ENCODE data around the gene CD200.
A peak's percentile ranks its signal among the peaks of the same experiment; 100 is the strongest.
"Not testable (repeated sequence)": the region's sequence is repeated elsewhere in the genome, so short reads cannot be mapped to it uniquely, and the experiment has no call there.

Gene CD200

GRCh38 chr3:112384769-112385168 lies 51.8 kb downstream of the CD200 start:
- H3K27ac Mint-ChIP-seq: no peak overlapping the region
- H3K4me1 Mint-ChIP-seq: peaks cover 11% of the 10 kb centered on the region
- H3K36me3 Mint-ChIP-seq: no peaks in the 10 kb centered on the region
- no peaks in the 10 kb centered on the region for H3K9me3 Mint-ChIP-seq
- H3K4me3 Mint-ChIP-seq: no peak overlapping the region
- H3K27me3 Mint-ChIP-seq: no peaks in the 10 kb centered on the region

- Mint-ChIP-seq H3K4me3 (no peak overlapping the region), H3K9me3 (no peaks in the 10 kb centered on the region), H3K27ac (no peak overlapping the region), H3K27me3 (no peaks in the 10 kb centered on the region), H3K4me1 (peaks cover 46% of the 10 kb centered on the region), H3K36me3 (peaks cover 2% of the 10 kb centered on the region)
Observed at GRCh38 chr3:112388972-112389371, 56.0 kb downstream of the CD200 start.

- Mint-ChIP-seq H3K27ac (no peak overlapping the region), H3K4me1 (peaks cover 50% of the 10 kb centered on the region), H3K9me3 (no peaks in the 10 kb centered on the region), H3K36me3 (peaks cover 2% of the 10 kb centered on the region), H3K27me3 (no peaks in the 10 kb centered on the region), H3K4me3 (no peak overlapping the region)
Observed at GRCh38 chr3:112389961-112390360, 57.0 kb downstream of the CD200 start.

- H3K27ac Mint-ChIP-seq: peak overlapping the region; percentile 42
- H3K9me3 Mint-ChIP-seq: no peaks in the 10 kb centered on the region
- peaks cover 2% of the 10 kb centered on the region for H3K36me3 Mint-ChIP-seq
- no peaks in the 10 kb centered on the region for H3K27me3 Mint-ChIP-seq
- H3K4me3 Mint-ChIP-seq: peak overlapping the region; percentile 4
- peaks cover 57% of the 10 kb centered on the region for H3K4me1 Mint-ChIP-seq
Observed at GRCh38 chr3:112390783-112391641, 58.1 kb downstream of the CD200 start.

GRCh38 chr3:112391648-112392047 lies 58.7 kb downstream of the CD200 start:
- no peaks in the 10 kb centered on the region for H3K9me3 Mint-ChIP-seq
- peak overlapping the region; percentile 42 for H3K27ac Mint-ChIP-seq
- no peaks in the 10 kb centered on the region for H3K27me3 Mint-ChIP-seq
- no peak overlapping the region for H3K4me3 Mint-ChIP-seq
- H3K36me3 Mint-ChIP-seq: peaks cover 2% of the 10 kb centered on the region
- H3K4me1 Mint-ChIP-seq: peaks cover 57% of the 10 kb centered on the region

- H3K9me3 Mint-ChIP-seq: no peaks in the 10 kb centered on the region
- H3K27me3 Mint-ChIP-seq: no peaks in the 10 kb centered on the region
- H3K36me3 Mint-ChIP-seq: peaks cover 2% of the 10 kb centered on the region
- peak overlapping the region; percentile 60 for H3K27ac Mint-ChIP-seq
- no peak overlapping the region for H3K4me3 Mint-ChIP-seq
- H3K4me1 Mint-ChIP-seq: peaks cover 57% of the 10 kb centered on the region
Observed at GRCh38 chr3:112392393-112393359, 59.7 kb downstream of the CD200 start.

- Mint-ChIP-seq H3K4me3 (no peak overlapping the region), H3K27ac (peak overlapping the region; percentile 60), H3K27me3 (no peaks in the 10 kb centered on the region), H3K4me1 (peaks cover 55% of the 10 kb centered on the region), H3K9me3 (no peaks in the 10 kb centered on the region), H3K36me3 (peaks cover 2% of the 10 kb centered on the region)
Observed at GRCh38 chr3:112393360-112393728, 60.4 kb downstream of the CD200 start.

GRCh38 chr3:112394003-112394640 lies 61.2 kb downstream of the CD200 start:
- Mint-ChIP-seq H3K36me3 (peaks cover 2% of the 10 kb centered on the region), H3K27ac (no peak overlapping the region), H3K27me3 (no peaks in the 10 kb centered on the region), H3K4me3 (no peak overlapping the region), H3K4me1 (peaks cover 49% of the 10 kb centered on the region), H3K9me3 (no peaks in the 10 kb centered on the region)

- no peaks in the 10 kb centered on the region for H3K27me3 Mint-ChIP-seq
- H3K4me3 Mint-ChIP-seq: no peak overlapping the region
- H3K4me1 Mint-ChIP-seq: peaks cover 41% of the 10 kb centered on the region
- H3K9me3 Mint-ChIP-seq: no peaks in the 10 kb centered on the region
- H3K27ac Mint-ChIP-seq: no peak overlapping the region
- peaks cover 2% of the 10 kb centered on the region for H3K36me3 Mint-ChIP-seq
Observed at GRCh38 chr3:112395181-112395895, 62.4 kb downstream of the CD200 start.

GRCh38 chr3:112395896-112396290 lies 62.9 kb downstream of the CD200 start:
- Mint-ChIP-seq H3K4me3 (no peak overlapping the region), H3K36me3 (peaks cover 2% of the 10 kb centered on the region), H3K27me3 (no peaks in the 10 kb centered on the region), H3K4me1 (peaks cover 37% of the 10 kb centered on the region), H3K9me3 (no peaks in the 10 kb centered on the region), H3K27ac (no peak overlapping the region)

- no peaks in the 10 kb centered on the region for H3K27me3 Mint-ChIP-seq
- peaks cover 2% of the 10 kb centered on the region for H3K36me3 Mint-ChIP-seq
- no peaks in the 10 kb centered on the region for H3K9me3 Mint-ChIP-seq
- H3K27ac Mint-ChIP-seq: no peak overlapping the region
- H3K4me3 Mint-ChIP-seq: no peak overlapping the region
- peaks cover 23% of the 10 kb centered on the region for H3K4me1 Mint-ChIP-seq
Observed at GRCh38 chr3:112397556-112397955, 64.6 kb downstream of the CD200 start.

- Mint-ChIP-seq H3K9me3 (no peaks in the 10 kb centered on the region), H3K4me1 (peaks cover 10% of the 10 kb centered on the region), H3K4me3 (no peak overlapping the region), H3K27me3 (no peaks in the 10 kb centered on the region), H3K27ac (no peak overlapping the region), H3K36me3 (no peaks in the 10 kb centered on the region)
Observed at GRCh38 chr3:112399064-112399463, 66.1 kb downstream of the CD200 start.

- not testable (repeated sequence) for H3K4me1 Mint-ChIP-seq, H3K4me3 Mint-ChIP-seq, H3K36me3 Mint-ChIP-seq, H3K9me3 Mint-ChIP-seq, H3K27me3 Mint-ChIP-seq, H3K27ac Mint-ChIP-seq
Observed at GRCh38 chr3:112399554-112399953, 66.6 kb downstream of the CD200 start.

GRCh38 chr3:112400317-112400716 lies 67.4 kb downstream of the CD200 start:
- H3K4me1 Mint-ChIP-seq, H3K36me3 Mint-ChIP-seq, H3K9me3 Mint-ChIP-seq, H3K4me3 Mint-ChIP-seq, H3K27me3 Mint-ChIP-seq: not testable (repeated sequence)
- H3K27ac Mint-ChIP-seq: peak overlapping the region; percentile 41

- Mint-ChIP-seq H3K27ac (no peak overlapping the region), H3K36me3 (no peaks in the 10 kb centered on the region), H3K4me3 (no peak overlapping the region), H3K4me1 (peaks cover 5% of the 10 kb centered on the region), H3K27me3 (no peaks in the 10 kb centered on the region), H3K9me3 (no peaks in the 10 kb centered on the region)
Observed at GRCh38 chr3:112401617-112402016, 68.7 kb downstream of the CD200 start.

Measured in activated naive CD4-positive, alpha-beta T cell treated with anti-CD3 and anti-CD28 coated beads, Interleukin-2, amount 50 U/mL, for 24 hours (primary cell).